ENCODE results near the gene PPAT. TPM values are rescaled to one million over a fixed set of nuclear protein-coding genes. Genes with fewer than 3 reads are reported as not detected.
A peak's percentile ranks its signal among the peaks of the same experiment; 100 is the strongest.

The PPAT gene
- total RNA-seq, 1 donor from 2014 or later = 60.1 TPM

- H3K36me3 Mint-ChIP-seq (ENCODE audit: low read depth) = peaks cover 8% of the 10 kb centered on the region
- intact Hi-C loops (cut with micrococcal nuclease) = no loop called here
- H3K9me3 Mint-ChIP-seq = no peaks in the 10 kb centered on the region
- no peak overlapping the region for H3K4me3 Mint-ChIP-seq
- H3K27me3 Mint-ChIP-seq (ENCODE audit: insufficient read depth) = no peaks in the 10 kb centered on the region
- no peak for DNase-seq (ENCODE audit: low spot score)
- H3K4me1 Mint-ChIP-seq (ENCODE audit: low read depth) = peaks cover 40% of the 10 kb centered on the region
- H3K27ac Mint-ChIP-seq = no peak overlapping the region
Measured at GRCh38 chr4:56426273-56426672, 9.1 kb downstream of the PPAT start.

- no peak overlapping the region for H3K4me3 Mint-ChIP-seq
- no peak for DNase-seq (ENCODE audit: low spot score)
- intact Hi-C loops (cut with micrococcal nuclease) = loop anchor here (1.0 kb wide), 4 partner anchors 10 to 411 kb away; partner anchors contain the start of gene PPAT
- no peaks in the 10 kb centered on the region for H3K9me3 Mint-ChIP-seq
- no peak overlapping the region for H3K27ac Mint-ChIP-seq
- no peaks in the 10 kb centered on the region for H3K27me3 Mint-ChIP-seq (ENCODE audit: insufficient read depth)
- peaks cover 8% of the 10 kb centered on the region for H3K36me3 Mint-ChIP-seq (ENCODE audit: low read depth)
- H3K4me1 Mint-ChIP-seq (ENCODE audit: low read depth) = peaks cover 35% of the 10 kb centered on the region
Measured at GRCh38 chr4:56425518-56425917, 9.9 kb downstream of the PPAT start.

- H3K27ac Mint-ChIP-seq = no peak overlapping the region
- no peak overlapping the region for H3K4me3 Mint-ChIP-seq
- H3K27me3 Mint-ChIP-seq (ENCODE audit: insufficient read depth) = no peaks in the 10 kb centered on the region
- DNase-seq (ENCODE audit: low spot score) = no peak
- peaks cover 34% of the 10 kb centered on the region for H3K4me1 Mint-ChIP-seq (ENCODE audit: low read depth)
- intact Hi-C loops (cut with micrococcal nuclease) = loop anchor here (1.0 kb wide), 4 partner anchors 10 to 411 kb away; partner anchors contain the start of gene PPAT
- no peaks in the 10 kb centered on the region for H3K9me3 Mint-ChIP-seq
- H3K36me3 Mint-ChIP-seq (ENCODE audit: low read depth) = peaks cover 9% of the 10 kb centered on the region
Measured at GRCh38 chr4:56424697-56425514, 10.5 kb downstream of the PPAT start.

GRCh38 chr4:56424176-56424575 lies 11.2 kb downstream of the PPAT start:
- Mint-ChIP-seq H3K4me1 (ENCODE audit: low read depth) (peaks cover 29% of the 10 kb centered on the region), H3K27ac (no peak overlapping the region), H3K9me3 (no peaks in the 10 kb centered on the region), H3K27me3 (ENCODE audit: insufficient read depth) (no peaks in the 10 kb centered on the region), H3K4me3 (no peak overlapping the region), H3K36me3 (ENCODE audit: low read depth) (peaks cover 9% of the 10 kb centered on the region)
- intact Hi-C loops (cut with micrococcal nuclease) = no loop called here
- no peak for DNase-seq (ENCODE audit: low spot score)

- H3K36me3 Mint-ChIP-seq (ENCODE audit: low read depth) = peaks cover 1% of the 10 kb centered on the region
- DNase-seq (ENCODE audit: low spot score) = no peak
- H3K4me1 Mint-ChIP-seq (ENCODE audit: low read depth) = peaks cover 7% of the 10 kb centered on the region
- H3K4me3 Mint-ChIP-seq = no peak overlapping the region
- no peaks in the 10 kb centered on the region for H3K9me3 Mint-ChIP-seq
- no peak overlapping the region for H3K27ac Mint-ChIP-seq
- no peaks in the 10 kb centered on the region for H3K27me3 Mint-ChIP-seq (ENCODE audit: insufficient read depth)
- intact Hi-C loops (cut with micrococcal nuclease) = no loop called here
Measured at GRCh38 chr4:56417396-56417795, 18.0 kb downstream of the PPAT start.

GRCh38 chr4:56416349-56416748 lies 19.1 kb downstream of the PPAT start:
- DNase-seq (ENCODE audit: low spot score) = no peak
- Mint-ChIP-seq H3K27ac (no peak overlapping the region), H3K36me3 (ENCODE audit: low read depth) (peaks cover 1% of the 10 kb centered on the region), H3K27me3 (ENCODE audit: insufficient read depth) (no peaks in the 10 kb centered on the region), H3K4me3 (no peak overlapping the region), H3K9me3 (no peaks in the 10 kb centered on the region), H3K4me1 (ENCODE audit: low read depth) (peaks cover 14% of the 10 kb centered on the region)
- intact Hi-C loops (cut with micrococcal nuclease) = no loop called here

GRCh38 chr4:56414135-56414670 lies 21.2 kb downstream of the PPAT start:
- Mint-ChIP-seq H3K27ac (no peak overlapping the region), H3K36me3 (ENCODE audit: low read depth) (no peaks in the 10 kb centered on the region), H3K4me1 (ENCODE audit: low read depth) (peaks cover 23% of the 10 kb centered on the region), H3K27me3 (ENCODE audit: insufficient read depth) (no peaks in the 10 kb centered on the region), H3K4me3 (no peak overlapping the region), H3K9me3 (no peaks in the 10 kb centered on the region)
- no peak for DNase-seq (ENCODE audit: low spot score)
- intact Hi-C loops (cut with micrococcal nuclease) = no loop called here

- intact Hi-C loops (cut with micrococcal nuclease) = loop anchor here (1.0 kb wide), 1 partner anchor 25 kb away; the partner anchor contains the start of gene PPAT
- H3K9me3 Mint-ChIP-seq = no peaks in the 10 kb centered on the region
- peak overlapping the region; percentile 63 for H3K27ac Mint-ChIP-seq
- DNase-seq (ENCODE audit: low spot score) = no peak
- H3K36me3 Mint-ChIP-seq (ENCODE audit: low read depth) = peaks cover 9% of the 10 kb centered on the region
- H3K4me1 Mint-ChIP-seq (ENCODE audit: low read depth) = peaks cover 23% of the 10 kb centered on the region
- no peak overlapping the region for H3K4me3 Mint-ChIP-seq
- H3K27me3 Mint-ChIP-seq (ENCODE audit: insufficient read depth) = no peaks in the 10 kb centered on the region
Measured at GRCh38 chr4:56410247-56411062, 25.0 kb downstream of the PPAT start.

GRCh38 chr4:56409511-56410090 lies 25.8 kb downstream of the PPAT start:
- DNase-seq (ENCODE audit: low spot score) = no peak
- Mint-ChIP-seq H3K9me3 (no peaks in the 10 kb centered on the region), H3K36me3 (ENCODE audit: low read depth) (peaks cover 9% of the 10 kb centered on the region), H3K27ac (no peak overlapping the region), H3K27me3 (ENCODE audit: insufficient read depth) (no peaks in the 10 kb centered on the region), H3K4me1 (ENCODE audit: low read depth) (peaks cover 23% of the 10 kb centered on the region), H3K4me3 (no peak overlapping the region)
- intact Hi-C loops (cut with micrococcal nuclease) = loop anchor here (1.0 kb wide), 1 partner anchor 26 kb away; the partner anchor contains the start of gene PPAT

GRCh38 chr4:56408978-56409377 lies 26.4 kb downstream of the PPAT start:
- Mint-ChIP-seq H3K4me3 (no peak overlapping the region), H3K36me3 (ENCODE audit: low read depth) (peaks cover 9% of the 10 kb centered on the region), H3K4me1 (ENCODE audit: low read depth) (peaks cover 23% of the 10 kb centered on the region), H3K9me3 (no peaks in the 10 kb centered on the region), H3K27me3 (ENCODE audit: insufficient read depth) (no peaks in the 10 kb centered on the region), H3K27ac (no peak overlapping the region)
- intact Hi-C loops (cut with micrococcal nuclease) = no loop called here
- DNase-seq (ENCODE audit: low spot score) = no peak

- no peak for DNase-seq (ENCODE audit: low spot score)
- Mint-ChIP-seq H3K9me3 (no peaks in the 10 kb centered on the region), H3K4me3 (no peak overlapping the region), H3K4me1 (ENCODE audit: low read depth) (peaks cover 12% of the 10 kb centered on the region), H3K27ac (no peak overlapping the region), H3K36me3 (ENCODE audit: low read depth) (peaks cover 16% of the 10 kb centered on the region), H3K27me3 (ENCODE audit: insufficient read depth) (no peaks in the 10 kb centered on the region)
- intact Hi-C loops (cut with micrococcal nuclease) = no loop called here
Measured at GRCh38 chr4:56406151-56406550, 29.3 kb downstream of the PPAT start.

GRCh38 chr4:56405016-56405415 lies 30.4 kb downstream of the PPAT start:
- H3K9me3 Mint-ChIP-seq = no peaks in the 10 kb centered on the region
- H3K27me3 Mint-ChIP-seq (ENCODE audit: insufficient read depth) = no peaks in the 10 kb centered on the region
- peaks cover 24% of the 10 kb centered on the region for H3K36me3 Mint-ChIP-seq (ENCODE audit: low read depth)
- DNase-seq (ENCODE audit: low spot score) = no peak
- peaks cover 5% of the 10 kb centered on the region for H3K4me1 Mint-ChIP-seq (ENCODE audit: low read depth)
- no peak overlapping the region for H3K4me3 Mint-ChIP-seq
- no peak overlapping the region for H3K27ac Mint-ChIP-seq
- intact Hi-C loops (cut with micrococcal nuclease) = no loop called here

All from activated T-helper 1 cell treated with anti-CD3 and anti-CD28 coated beads, Interleukin-12 subunit alpha, Interleukin-12 subunit beta, Interleukin-2, Interleukin-4 antibody, amounts not matched to agents 30 ng/mL and 10 ng/mL and 1 ng/mL, durations not matched to agents 14 hours and 24 hours and 36 hours (primary cell).